HEK293T (cell line): Measurements from ENCODE around the gene LCLAT1.

Experiments used
- ARNT ChIP-seq: fragments of 450-650 bp; IDR thresholded peaks from 2 replicates; pipeline ENCODE4 v1.6.1; 2017; ENCODE audit warnings: mild to moderate bottlenecking
- CTBP1 ChIP-seq: fragments of 450-650 bp; IDR thresholded peaks from 2 replicates; pipeline ENCODE4 v1.6.1; 2016; ENCODE audit warnings: borderline replicate concordance
- FOXA1 ChIP-seq: fragments of 450-650 bp; IDR thresholded peaks from 2 replicates; pipeline ENCODE4 v1.6.1; 2016; ENCODE audit warnings: mild to moderate bottlenecking
- SP1 ChIP-seq: fragments of 450-650 bp; IDR thresholded peaks from 2 replicates; pipeline ENCODE4 v1.6.1; 2017
- TARDBP ChIP-seq: fragments of 450-650 bp; IDR thresholded peaks from 2 replicates; pipeline ENCODE4 v1.6.1; 2016
- ZNF384 ChIP-seq: fragments of 450-650 bp; IDR thresholded peaks from 2 replicates; pipeline ENCODE4 v1.6.1; 2016

DNA sequence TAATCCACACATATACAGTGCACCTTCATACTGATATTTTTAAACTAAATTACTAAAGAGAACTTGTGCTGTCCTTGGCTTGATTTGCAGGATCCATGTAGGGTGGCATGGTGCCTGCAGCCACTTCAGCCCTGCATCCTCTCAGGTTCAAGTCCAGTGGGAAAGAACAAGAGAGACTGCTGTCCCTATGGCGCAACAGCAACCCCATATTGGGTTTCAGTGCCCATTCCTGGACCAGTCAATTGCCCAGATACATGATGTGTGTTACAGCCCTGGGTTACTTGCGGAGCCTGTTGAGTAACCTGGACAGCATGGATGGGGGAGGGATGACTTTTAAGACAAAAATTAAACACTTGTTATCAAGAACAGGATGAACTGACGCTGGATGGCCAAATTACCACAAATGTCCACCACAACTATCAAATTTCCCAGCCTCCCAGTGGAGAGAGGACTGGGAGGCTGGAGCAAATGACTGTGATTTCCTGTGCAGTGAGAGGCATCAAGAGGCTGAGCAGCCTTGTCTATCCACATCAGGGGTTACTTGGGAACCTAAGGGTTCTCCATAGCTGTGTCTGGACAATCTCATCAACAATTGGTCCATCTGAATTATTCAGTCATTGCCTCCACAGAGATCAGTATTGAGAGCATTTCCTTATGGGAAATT lies 198.2 kb downstream of the LCLAT1 start:
- TF ChIP-seq ARNT (no peak), FOXA1 (no peak), SP1 (no peak), CTBP1 (no peak), ZNF384 (no peak), TARDBP (no peak)
